H54 (cell line): ENCODE measurements around the gene SPNS2.

Experiments used
- DNase-seq: peaks from one replicate; pipeline ENCODE4 v3.0.0; 2011; ENCODE audit warnings: low spot score, mixed read lengths; ENCODE audit not compliant: insufficient read length
- FAIRE-seq: peaks from 3 replicates; lab custom pipeline; 2011; peaks lifted over from hg19 to GRCh38; lab: Jason Lieb, UNC
- POLR2A ChIP-seq: IDR thresholded peaks from 2 replicates; pipeline ENCODE4 v1.6.1; 2011; ENCODE audit warnings: low read depth, mild to moderate bottlenecking, low read length

The SPNS2 gene

DNA sequence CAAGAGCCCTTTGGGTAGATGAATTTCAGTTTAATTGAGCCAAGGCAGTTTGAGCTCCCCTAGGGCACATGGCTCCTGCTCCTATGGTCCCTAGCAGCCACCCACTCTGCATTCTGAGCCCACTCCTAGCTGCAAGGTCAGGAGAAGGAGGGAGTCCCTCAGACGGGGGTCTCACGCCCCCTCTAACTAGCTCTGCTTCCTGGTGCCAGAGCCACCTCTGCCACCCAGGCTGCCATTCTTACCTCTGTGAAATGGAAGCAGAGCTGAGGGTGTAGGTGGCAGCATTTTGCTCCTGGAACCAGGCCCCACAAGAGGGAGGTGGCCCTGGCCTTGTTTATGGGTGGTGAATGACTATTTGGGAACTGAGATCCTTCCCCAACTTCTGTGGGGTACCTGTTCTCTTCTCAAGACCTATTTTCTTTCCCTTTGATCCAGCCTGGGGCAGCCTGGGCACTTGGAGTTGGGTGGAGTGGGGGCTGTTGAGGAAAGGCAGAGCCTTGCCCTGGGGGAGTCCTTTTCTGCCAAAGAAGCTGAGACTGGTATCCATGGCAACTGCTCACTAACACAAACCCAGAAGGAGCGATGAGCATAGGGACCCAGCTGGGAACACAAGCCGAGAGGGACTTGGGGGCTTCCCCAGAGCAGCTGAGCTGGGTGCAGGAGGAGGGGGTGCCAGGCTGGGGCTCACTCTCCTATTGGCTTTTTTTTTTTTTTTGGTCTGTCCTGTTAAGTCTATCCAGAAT is 4.8 kb downstream of the SPNS2 start:
- DNase-seq (no peak), FAIRE-seq (no peak)
- TF ChIP-seq POLR2A: no peak

DNA sequence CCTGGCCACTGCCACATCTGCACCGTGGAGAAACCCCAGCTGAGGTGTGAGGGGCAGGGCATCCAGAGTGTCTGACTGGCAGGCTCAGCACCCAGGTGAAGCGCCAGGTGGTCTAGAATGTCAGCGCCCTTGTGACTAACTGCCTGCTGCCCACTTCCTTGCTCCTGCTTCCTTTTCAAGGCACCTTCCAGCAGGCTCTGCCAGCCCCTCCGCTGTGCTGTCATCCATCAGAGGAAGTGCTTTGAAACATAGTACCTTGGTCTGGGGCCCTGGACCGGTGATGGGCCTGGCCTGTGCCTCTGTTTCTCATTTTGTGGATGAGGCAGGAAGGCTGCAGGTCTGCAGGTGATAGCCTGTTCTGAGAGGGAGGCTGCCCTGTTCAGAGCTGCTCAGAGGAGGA is 5.5 kb downstream of the SPNS2 start:
- TF ChIP-seq POLR2A: no peak
- FAIRE-seq (no peak), DNase-seq (no peak)

DNA sequence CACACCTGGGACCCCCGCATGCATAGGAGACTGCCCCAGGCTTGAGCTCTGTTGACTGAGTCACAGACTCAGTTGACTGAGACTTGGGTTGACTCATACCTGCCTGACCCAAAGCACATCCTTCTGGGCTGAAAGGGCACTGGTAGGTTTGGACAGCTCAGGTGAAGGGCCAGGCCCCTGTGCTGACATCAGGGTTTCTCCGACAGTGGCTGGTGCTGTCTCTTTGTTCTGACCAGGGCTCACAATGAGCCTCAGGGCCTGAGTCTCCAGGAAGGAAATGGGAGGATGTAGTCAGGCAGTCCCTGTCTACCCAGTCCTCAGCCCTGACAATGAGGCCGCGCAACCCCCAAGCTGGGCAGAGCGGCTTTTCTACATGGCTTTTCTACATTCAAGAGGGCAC is 6.5 kb downstream of the SPNS2 start:
- TF ChIP-seq POLR2A: no peak
- DNase-seq: no peak
- no peak for FAIRE-seq

DNA sequence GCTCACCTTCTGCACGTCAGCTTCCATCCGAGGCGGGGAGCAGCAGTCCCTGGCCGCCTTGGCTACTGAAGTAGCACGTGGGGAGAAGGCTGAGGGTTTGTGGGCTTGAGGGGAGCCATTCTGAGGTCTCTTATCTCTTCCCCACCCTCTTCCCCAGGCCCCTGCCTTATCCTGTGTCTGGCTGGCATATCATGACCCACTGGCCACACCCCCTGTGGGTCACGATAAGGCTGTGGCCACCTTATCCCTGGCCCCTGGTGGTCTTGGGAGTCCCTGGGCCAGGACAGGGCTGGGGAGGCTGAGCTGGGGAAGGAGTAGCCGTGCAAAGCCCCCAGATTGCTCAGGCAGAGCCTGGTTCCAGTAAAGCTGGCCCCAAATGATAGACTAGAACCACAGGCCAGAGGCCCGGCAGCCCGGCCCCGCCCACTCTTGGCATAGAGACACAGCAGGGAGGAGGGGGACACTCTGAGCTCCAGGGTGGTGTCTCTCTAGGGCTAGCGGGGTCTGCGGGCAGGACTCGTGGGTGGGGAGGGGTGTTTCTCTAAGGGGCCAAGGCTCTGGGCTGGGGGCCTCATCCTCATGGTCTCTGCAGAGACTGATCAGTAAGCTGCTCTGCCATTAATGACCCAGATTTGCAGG is 7.6 kb downstream of the SPNS2 start:
- DNase-seq (no peak), FAIRE-seq (no peak)
- TF ChIP-seq POLR2A: no peak

DNA sequence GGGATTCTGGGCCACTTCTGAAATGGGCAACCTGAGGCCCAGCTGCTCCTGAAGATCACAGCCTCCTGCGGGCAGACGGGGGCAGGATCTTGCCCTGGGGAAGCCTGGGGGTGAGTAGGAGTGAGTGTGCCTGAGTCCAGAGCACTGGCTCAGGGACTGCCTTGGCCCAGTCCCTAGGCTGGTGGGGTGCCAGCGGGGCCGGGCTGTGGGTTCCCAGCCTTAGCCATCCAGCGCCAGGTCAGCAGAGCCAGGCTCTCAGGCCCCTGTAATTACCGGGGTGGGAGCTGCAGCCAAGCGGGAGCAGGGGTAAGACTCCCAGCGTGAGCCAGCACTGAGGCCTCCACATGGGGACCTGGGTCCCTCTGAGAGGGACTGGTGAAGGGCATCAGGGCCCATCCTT is 8.2 kb downstream of the SPNS2 start:
- DNase-seq (no peak), FAIRE-seq (no peak)
- no peak for TF ChIP-seq POLR2A

DNA sequence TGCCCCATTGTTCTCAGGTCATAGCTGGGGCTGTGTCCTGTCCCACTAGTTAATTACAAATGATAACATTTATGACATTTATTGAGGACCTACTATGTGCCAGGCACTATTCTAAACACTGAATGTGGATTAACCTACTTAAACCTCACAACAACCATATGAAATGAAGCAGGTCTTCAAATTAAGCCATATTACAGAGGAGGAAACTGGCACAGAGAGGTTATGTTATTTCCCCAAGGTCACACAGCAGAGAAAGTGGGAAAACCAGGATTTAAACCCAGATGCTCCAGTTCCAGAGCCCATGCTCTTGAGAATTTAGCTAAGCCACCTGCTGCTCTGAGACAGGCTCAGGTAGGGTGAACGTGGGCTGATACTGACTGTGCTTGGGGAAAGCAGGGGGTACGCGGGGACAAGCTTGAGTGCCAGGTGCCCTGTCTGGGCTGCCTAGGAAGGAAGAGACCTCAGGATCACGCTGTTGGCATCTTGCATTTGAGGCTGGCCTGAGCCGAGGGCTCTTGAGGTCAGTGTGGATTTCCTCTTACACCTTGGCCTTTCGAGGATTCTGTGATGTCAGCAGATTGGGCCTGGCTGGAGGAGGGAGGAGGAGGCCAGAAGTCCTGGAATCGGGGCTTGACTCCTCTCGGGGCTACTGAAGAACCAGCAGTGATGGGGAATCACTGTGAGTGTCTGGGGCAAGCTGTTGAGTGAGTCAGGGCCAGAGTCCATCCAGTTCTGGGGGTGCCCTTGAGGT is 8.9 kb downstream of the SPNS2 start:
- no peak for TF ChIP-seq POLR2A
- no peak for FAIRE-seq

DNA sequence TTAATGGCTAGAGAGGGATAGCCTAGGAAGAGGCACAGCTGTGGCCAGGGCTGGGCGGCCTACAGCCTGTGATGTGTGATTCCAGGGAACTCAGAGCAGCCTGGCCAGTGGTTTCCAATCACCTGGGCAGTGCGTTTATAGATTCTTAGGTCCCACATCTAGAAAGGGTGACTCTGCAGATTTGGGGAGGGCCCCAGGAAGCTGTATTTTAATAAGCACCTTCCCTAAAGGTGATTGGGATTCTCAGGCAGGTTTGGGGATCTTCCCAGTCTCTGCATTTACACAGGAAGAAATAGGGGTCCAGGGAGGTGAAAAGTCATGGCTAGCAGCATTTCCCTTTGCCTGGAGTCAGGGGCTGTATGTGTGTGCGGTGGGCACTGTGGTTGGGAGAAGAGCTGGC is 9.5 kb downstream of the SPNS2 start:
- TF ChIP-seq POLR2A: no peak
- FAIRE-seq (no peak), DNase-seq (no peak)

More for the DNA sequence above, 8.9 kb downstream of the SPNS2 start:
- no peak for DNase-seq

DNA sequence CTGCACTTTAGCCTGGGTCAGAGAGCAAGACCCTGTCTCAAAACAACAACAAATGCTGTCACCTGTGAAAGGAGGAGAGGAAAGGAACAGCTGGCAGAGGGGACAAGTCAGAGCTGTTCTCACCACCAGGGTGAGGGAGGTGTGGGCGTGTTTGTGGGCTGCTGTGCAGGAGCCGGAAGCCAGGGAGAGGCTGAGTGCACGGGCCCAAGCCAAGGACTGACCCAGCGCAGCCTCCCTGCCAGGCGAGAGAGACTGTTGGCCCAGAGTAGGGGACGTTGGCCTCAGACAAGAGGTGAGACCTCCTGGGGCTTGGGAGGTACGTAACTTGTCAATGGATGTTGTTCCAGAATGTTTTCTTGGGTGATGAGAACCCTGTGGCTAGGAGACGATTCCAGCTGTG is 10.7 kb downstream of the SPNS2 start:
- no peak for TF ChIP-seq POLR2A
- DNase-seq (no peak), FAIRE-seq (no peak)

DNA sequence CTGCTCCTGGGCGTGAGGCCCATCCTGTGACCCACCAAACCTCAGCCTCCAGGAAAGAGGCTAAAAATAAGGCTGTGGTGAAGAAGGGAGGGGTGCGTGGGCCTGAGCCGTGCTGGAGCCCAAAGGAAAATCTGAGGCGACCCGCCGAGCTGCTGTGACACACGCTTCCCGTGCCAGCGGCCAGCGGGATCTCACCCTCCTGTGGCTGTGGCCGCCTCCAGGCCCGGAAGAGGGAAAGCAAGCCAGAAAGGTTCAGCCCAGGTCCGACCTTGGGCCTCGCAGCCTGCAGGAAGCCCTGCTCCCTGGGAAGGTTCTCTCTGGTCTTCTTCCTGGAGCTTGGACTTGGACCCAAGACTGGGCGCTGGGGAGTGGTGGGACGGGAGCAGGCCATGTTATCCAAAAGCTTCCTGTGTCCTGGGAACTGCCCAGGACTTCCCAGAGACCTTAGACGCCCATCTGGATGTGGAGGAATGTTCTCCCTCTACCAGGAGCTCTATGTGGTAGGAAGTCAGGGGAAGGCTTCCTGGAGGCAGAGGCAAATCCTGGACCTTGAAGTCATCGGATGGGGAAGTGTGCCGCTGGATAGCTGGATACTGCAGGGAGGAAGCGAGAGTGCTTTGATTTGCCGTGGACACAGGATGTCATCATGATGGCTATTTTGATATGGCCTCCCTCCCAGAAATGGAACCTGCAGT is 11.4 kb downstream of the SPNS2 start:
- FAIRE-seq (no peak), DNase-seq (no peak)
- TF ChIP-seq POLR2A: no peak

DNA sequence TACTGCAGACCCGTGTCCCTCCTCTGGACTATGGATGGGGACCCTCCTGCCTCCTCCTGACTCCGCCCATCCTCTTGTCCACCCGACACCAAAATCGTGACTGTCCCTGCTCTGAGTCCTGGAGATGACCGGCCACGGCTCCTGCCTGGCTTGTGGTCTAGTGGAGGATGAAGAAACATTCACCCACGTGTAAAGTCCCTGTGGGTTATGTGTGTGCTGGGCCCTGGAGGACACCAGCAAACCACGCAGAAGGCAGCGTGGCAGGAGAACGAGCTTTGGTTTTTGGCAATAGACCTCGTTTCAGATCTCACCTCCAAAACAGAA is 11.9 kb downstream of the SPNS2 start:
- no peak for TF ChIP-seq POLR2A
- no peak for FAIRE-seq
- no peak for DNase-seq

DNA sequence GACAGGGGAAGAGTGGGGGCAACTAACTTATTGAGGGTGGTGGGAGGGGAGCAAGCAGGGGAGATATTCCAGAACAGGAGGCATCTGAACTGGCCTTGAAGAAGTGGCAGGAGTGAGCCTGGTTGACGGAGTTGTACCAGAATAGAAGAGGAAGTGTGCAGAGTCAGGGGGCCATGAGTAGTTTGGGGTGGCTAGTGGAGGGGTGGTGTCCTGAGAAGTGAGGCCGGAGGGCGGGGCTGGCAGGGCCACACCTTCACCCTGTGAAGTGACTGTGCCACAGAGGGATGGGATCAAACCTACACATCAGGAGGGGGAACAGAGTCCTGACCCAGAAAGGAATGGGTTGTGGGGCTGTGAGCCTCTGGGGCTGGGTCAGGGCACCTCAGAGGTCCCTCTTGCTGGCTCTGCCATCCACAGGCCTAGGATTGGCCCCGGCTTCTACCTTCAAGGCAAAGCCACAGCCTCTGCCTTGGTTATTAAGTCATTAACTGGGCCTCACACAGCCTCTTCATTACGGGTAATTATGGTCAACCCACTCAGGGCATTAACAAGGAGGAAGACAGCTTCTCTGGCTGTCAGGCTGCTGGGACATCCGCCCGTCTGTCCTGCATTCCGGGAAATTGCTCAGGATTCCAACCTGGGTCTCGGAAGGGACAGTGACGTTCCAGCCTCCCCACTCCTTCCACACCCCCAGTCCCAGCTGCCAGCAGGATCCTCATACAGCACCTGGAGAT is 12.7 kb downstream of the SPNS2 start:
- FAIRE-seq (no peak), DNase-seq (no peak)
- TF ChIP-seq POLR2A: no peak

DNA sequence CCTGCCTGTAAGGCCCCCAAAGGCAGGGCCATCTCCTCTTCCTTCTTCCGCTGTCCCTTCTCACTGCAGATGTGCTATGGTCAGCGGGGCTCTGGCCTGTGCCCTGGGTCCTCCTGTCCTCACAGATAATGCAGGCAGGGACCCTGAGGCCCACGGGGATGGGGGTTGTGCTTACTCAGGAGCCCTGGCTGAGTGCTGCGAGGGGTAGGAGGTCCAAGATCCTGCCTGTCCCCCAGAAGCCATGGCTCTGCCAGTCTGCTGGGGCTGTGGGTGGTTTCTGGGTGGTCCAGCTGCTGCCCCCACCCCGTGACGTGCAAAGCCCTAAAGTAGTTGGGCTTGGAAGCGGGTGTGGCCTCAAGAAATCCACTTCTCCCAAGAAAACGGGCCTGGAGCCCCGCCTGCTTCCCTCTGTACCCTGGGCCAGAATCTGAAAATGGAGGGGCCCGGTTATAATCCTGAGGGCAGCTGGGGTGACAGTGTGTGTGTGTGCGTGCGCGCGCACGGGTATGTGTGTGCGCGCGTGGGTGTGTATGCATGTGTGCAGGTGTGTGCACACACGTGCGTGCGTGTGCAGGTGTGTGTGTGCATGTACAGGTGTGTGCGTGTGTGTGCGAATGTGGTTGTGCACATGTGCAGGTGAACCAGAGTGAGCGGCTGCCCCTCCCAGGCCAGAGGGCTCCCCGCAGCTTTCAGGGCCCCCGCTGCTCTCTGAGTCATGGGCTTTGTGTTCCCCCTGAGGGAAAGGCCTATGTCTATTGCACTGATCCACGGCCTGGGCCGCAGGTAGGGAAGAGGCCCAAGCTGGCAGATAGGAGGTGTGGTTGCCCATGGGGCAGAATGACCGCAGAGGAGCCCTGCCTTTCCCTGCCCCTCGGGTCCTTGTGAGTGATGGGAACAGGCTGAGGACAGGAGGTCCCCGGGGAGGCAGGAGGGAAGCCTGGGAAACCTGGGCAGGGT is 13.8 kb downstream of the SPNS2 start:
- no peak for FAIRE-seq
- no peak for DNase-seq
- no peak for TF ChIP-seq POLR2A
